HepG2 (cell line): ENCODE data around the gene CDC42SE1. TPM values are rescaled to one million over a fixed set of nuclear protein-coding genes. Genes with fewer than 3 reads are reported as not detected.

Experiments
- ATAC-seq: fragments of 200-7000 bp; cut with Tn5 transposase; 3 replicates; pipeline ENCODE4 v1.9.1; 2020; ENCODE audit warnings: mild to moderate bottlenecking, moderate library complexity
- BruUV-seq: library from RNA; stranded (reverse); fragments of 400-500 nt; replicated peaks from 2 replicates; lab custom pipeline; 2021; lab: Mats Ljungman, UMichigan
- CTCF ChIA-PET: fragments of 300-600 bp; formaldehyde crosslinking; extraction: SDS; loops from one replicate; lab custom pipeline; 2021; ENCODE audit warnings: low total read pairs, inconsistent platforms, low intra/inter-chr PET ratio; lab: Yijun Ruan, JAX
- POLR2A ChIA-PET: fragments of 350-600 bp; sonication (Branson Sonifier 250); formaldehyde crosslinking; loops from one replicate; lab custom pipeline; 2020; ENCODE audit warnings: antibody characterized with exemption, inconsistent platforms; lab: Yijun Ruan, JAX
- DNase-seq: peaks from one replicate; pipeline ENCODE4 v3.0.0-alpha.2; 2015; ENCODE audit warnings: low spot score
- FAIRE-seq: peaks from 3 replicates; lab custom pipeline; 2011; peaks lifted over from hg19 to GRCh38; lab: Jason Lieb, UNC
- H2AFZ ChIP-seq: one replicate; pipeline ENCODE4 v1.6.1; 2011; ENCODE audit warnings: low read length, inconsistent platforms
- H3K27ac ChIP-seq: fragments of 300-600 bp; 3 replicates; pipeline ENCODE4 v1.8.0; 2011; ENCODE audit warnings: mixed run types, mild to moderate bottlenecking, mixed read lengths, low read length, inconsistent platforms; ENCODE audit not compliant: insufficient read depth; ENCODE audit errors: extremely low read length
- H3K27me3 ChIP-seq, 2 experiments: fragments of 200-600 bp in 1 of 2; 2 replicates in 1 of 2; 3 replicates in 1 of 2; pipeline versions ENCODE4 v1.6.0 to v1.8.0; 2011; ENCODE audit warnings: low read length in 2 of 2, mild to moderate bottlenecking in 2 of 2, moderate library complexity in 2 of 2, inconsistent platforms in 1 of 2; ENCODE audit not compliant: insufficient read depth in 2 of 2, control insufficient read depth in 1 of 2
- H3K36me3 ChIP-seq, 2 experiments: fragments of 200-600 bp in 1 of 2; replicated peaks in 1 of 2; 2 replicates in 1 of 2; 3 replicates in 1 of 2; pipeline versions ENCODE4 v1.5.1 to v1.8.0; 2011; ENCODE audit warnings: low read length in 2 of 2, inconsistent platforms in 1 of 2; ENCODE audit not compliant: insufficient read depth in 2 of 2, control insufficient read depth in 1 of 2
- H3K4me1 ChIP-seq: 2 replicates; pipeline ENCODE4 v1.5.1; 2012; ENCODE audit warnings: low read length, inconsistent platforms; ENCODE audit not compliant: insufficient read depth
- H3K4me2 ChIP-seq: 2 replicates; pipeline ENCODE4 v1.6.0; 2011; ENCODE audit warnings: low read depth, low read length, inconsistent platforms
- H3K4me3 ChIP-seq, 3 experiments: fragments of 200-600 bp in 1 of 3; sonication (generic), shearing (Covaris generic) in 1 of 3; replicated peaks in 1 of 3; 2 replicates each; pipeline ENCODE4 v1.5.1; 2011 to 2016; ENCODE audit warnings: low read length in 3 of 3, inconsistent platforms in 2 of 3, low read depth in 2 of 3, mild to moderate bottlenecking in 2 of 3, control low read depth in 1 of 3, mixed read lengths in 1 of 3; ENCODE audit not compliant: insufficient read depth in 1 of 3
- H3K79me2 ChIP-seq: one replicate; pipeline ENCODE4 v1.6.1; 2011; ENCODE audit warnings: low read length, inconsistent platforms; ENCODE audit not compliant: insufficient read depth
- H3K9ac ChIP-seq: 2 replicates; pipeline ENCODE4 v1.6.0; 2011; ENCODE audit warnings: mild to moderate bottlenecking, low read depth, low read length, inconsistent platforms; ENCODE audit not compliant: insufficient read depth
- H3K9me3 ChIP-seq: 2 replicates; pipeline ENCODE4 v1.5.1; 2012; ENCODE audit warnings: mild to moderate bottlenecking, low read length
- H4K20me1 ChIP-seq: 2 replicates; pipeline ENCODE4 v1.6.0; 2011; ENCODE audit warnings: inconsistent platforms, mild to moderate bottlenecking, low read length, moderate library complexity; ENCODE audit not compliant: insufficient read depth
- CEBPG ChIP-seq: IDR thresholded peaks from 2 replicates; pipeline ENCODE4 v1.6.1; 2016
- ETS1 ChIP-seq: sonication (generic); formaldehyde crosslinking; IDR thresholded peaks from 2 replicates; pipeline ENCODE4 v1.4.0; 2020; ENCODE audit warnings: missing genetic modification reagents
- FOXM1 ChIP-seq: sonication (generic); formaldehyde crosslinking; IDR thresholded peaks from 2 replicates; pipeline ENCODE4 v1.5.0; 2020; ENCODE audit warnings: missing genetic modification reagents
- POGK ChIP-seq: sonication (generic); formaldehyde crosslinking; conservative IDR thresholded peaks from 2 replicates; pipeline ENCODE4 v1.8.0; 2022; ENCODE audit warnings: mild to moderate bottlenecking, moderate library complexity, missing genetic modification reagents
- TFDP2 ChIP-seq: sonication (generic); formaldehyde crosslinking; IDR thresholded peaks from 2 replicates; pipeline ENCODE4 v1.4.0; 2020; ENCODE audit warnings: missing genetic modification reagents
- XBP1 ChIP-seq: sonication (generic); formaldehyde crosslinking; IDR thresholded peaks from 2 replicates; pipeline ENCODE4 v1.5.0; 2020; ENCODE audit warnings: missing genetic modification reagents
- ZNF160 ChIP-seq: sonication (generic); formaldehyde crosslinking; IDR thresholded peaks from 2 replicates; pipeline ENCODE4 v1.8.0; 2022; ENCODE audit warnings: mild to moderate bottlenecking, inconsistent platforms, missing genetic modification reagents
- ZNF430 ChIP-seq: sonication (generic); formaldehyde crosslinking; IDR thresholded peaks from 2 replicates; pipeline ENCODE4 v1.9.0; 2021; ENCODE audit warnings: mild to moderate bottlenecking, missing genetic modification reagents
- ZNF746 ChIP-seq: sonication (generic); formaldehyde crosslinking; IDR thresholded peaks from 2 replicates; pipeline ENCODE4 v1.8.0; 2022; ENCODE audit warnings: mild to moderate bottlenecking, missing genetic modification reagents
- in situ Hi-C: cut with HindIII; loops from 2 replicates; pipeline ENCODE4 v1.10.0; 2017; ENCODE audit warnings: low pct_unique_long_range_greater_than_20kb; ENCODE audit not compliant: extremely low pct_ligation_motif_present
- intact Hi-C: fragments of 100-400 bp; cut with micrococcal nuclease; formaldehyde crosslinking; loops from one replicate; pipeline ENCODE4 v1.10.0; 2022; ENCODE audit not compliant: unreplicated experiment
- polyA plus RNA-seq, 8 experiments: library from polyadenylated mRNA; depleted of rRNA in 3 of 8; stranded (reverse) in 7 of 8; unstranded in 1 of 8; fragments of >200 nt; fragmentation: Illumina TruSeq in 4 of 8; extraction: Trizol in 4 of 8; gene quantifications; 2 replicates each; pipeline versions ENCODE4 v1.2.1 to v1.2.3, GENCODE V29; 2011 to 2016; ENCODE audit warnings: low read depth in 4 of 8, missing spikeins in 1 of 8, mixed read lengths in 1 of 8; ENCODE audit not compliant: insufficient read depth in 1 of 8
- total RNA-seq, 5 experiments: library from RNA; depleted of rRNA; stranded (reverse); fragments of >200 nt; fragmentation: Illumina TruSeq; extraction: Trizol; gene quantifications; 2 replicates each; pipeline ENCODE4 v1.2.3, GENCODE V29; 2016; ENCODE audit warnings: low read depth in 1 of 5

The CDC42SE1 gene
- total and polyA plus RNA-seq, 2 of the 13 experiments (the other 11 are each of a cell fraction or from before 2014, with no cell fraction given) = 17.6 to 17.9 TPM

GRCh38 chr1:151003180-151003579, 56.2 kb downstream of the CDC42SE1 start:
- no peak overlapping the region for H3K9ac ChIP-seq
- H3K4me1 ChIP-seq = peaks cover 64% of the 10 kb centered on the region
- intact Hi-C loops = no loop called here
- peaks cover 15% of the 10 kb centered on the region for H3K79me2 ChIP-seq
- H4K20me1 ChIP-seq = no peaks in the 10 kb centered on the region
- H3K27ac ChIP-seq = peak overlapping the region; percentile 36
- ChIA-PET POLR2A (interaction anchor here (0.8 to 9.1 kb wide), 5 partner anchors 9 to 36 kb away, joined by 3 to 150 read pairs (median 5); partner anchors contain the start of gene ANXA9), CTCF (interaction anchor here (1.7 kb wide), 1 partner anchor 24 kb away, joined by 7 read pairs; no protein-coding TSS in a partner anchor)
- peak overlapping the region; percentile 65 for H3K4me2 ChIP-seq
- ATAC-seq (no peak), DNase-seq (no peak), FAIRE-seq (no peak)
- H3K36me3 ChIP-seq = peaks cover 7 to 26% of the 10 kb centered on the region in 2 experiments; a peak in 4 of 5 replicates
- H3K27me3 ChIP-seq = no peaks in the 10 kb centered on the region; a peak in 1 of 5 replicates
- in situ Hi-C loops = no loop called here
- H3K4me3 ChIP-seq = no peak overlapping the region; a peak in 1 of 6 replicates
- H2AFZ ChIP-seq = no peak overlapping the region
- BruUV-seq = no TSS peak
- TF ChIP-seq ZNF430 (CRISPR knock-in tag) (no peak), CEBPG (no peak), ZNF746 (no peak), ZNF160 (CRISPR knock-in tag) (no peak), FOXM1 (CRISPR knock-in tag) (no peak), XBP1 (CRISPR knock-in tag) (no peak), TFDP2 (CRISPR knock-in tag) (no peak), POGK (CRISPR knock-in tag) (no peak), ETS1 (CRISPR knock-in tag) (no peak)
- H3K9me3 ChIP-seq = no peaks in the 10 kb centered on the region
